Right lobe of liver (tissue), 6 donors: Measurements from ENCODE around the gene TGFBR3. TPM values are rescaled to one million over a fixed set of nuclear protein-coding genes. Genes with fewer than 3 reads are reported as not detected.
"Not testable (repeated sequence)": the region's sequence is repeated elsewhere in the genome, so short reads cannot be mapped to it uniquely, and the experiment has no call there.

ENCODE experiments used
- ATAC-seq, 4 donors: fragments of 200-7000 bp; cut with Tn5 transposase; one replicate each; pipeline ENCODE4 v1.9.1; 2020; ENCODE audit warnings: mild to moderate bottlenecking in 4 of 4, moderate library complexity in 4 of 4
- DNase-seq, 3 donors: peaks; one replicate each; pipeline ENCODE4 v3.0.0-alpha.2; 2020
- H3K27ac ChIP-seq, 3 donors: fragments of 200-600 bp; one replicate each; pipeline ENCODE4 v1.8.0; 2022
- H3K27me3 ChIP-seq, 2 donors: fragments of 200-600 bp; one replicate each; pipeline ENCODE4 v1.8.0; 2022
- H3K36me3 ChIP-seq, 4 donors: fragments of 200-600 bp; sonication (generic) in 1 of 4; one replicate each; pipeline versions ENCODE4 v1.5.1 to v1.8.0; 2017 to 2022; ENCODE audit warnings: control low read depth in 1 of 4
- H3K4me1 ChIP-seq, 4 donors: fragments of 200-600 bp; sonication (generic) in 1 of 4; one replicate each; pipeline versions ENCODE4 v1.5.1 to v1.8.0; 2017 to 2022; ENCODE audit warnings: control low read depth in 1 of 4
- H3K4me3 ChIP-seq, 3 donors: fragments of 200-600 bp; one replicate each; pipeline ENCODE4 v1.8.0; 2022
- H3K9me3 ChIP-seq, 4 donors: fragments of 200-600 bp; sonication (generic) in 1 of 4; one replicate each; pipeline versions ENCODE4 v1.5.1 to v1.8.0; 2017 to 2022; ENCODE audit warnings: control low read depth in 1 of 4
- POLR2A ChIP-seq: fragments of 450-650 bp; IDR thresholded peaks from one replicate; pipeline ENCODE4 v1.6.1; 2017; ENCODE audit warnings: antibody characterized with exemption, mild to moderate bottlenecking
- WGBS: methylation state at CpG from one replicate; pipeline ENCODE4 v1.1.6; 2018; ENCODE audit warnings: low coverage, low lambda C conversion rate; ENCODE audit not compliant: insufficient coverage; ENCODE audit errors: missing lambda C conversion rate; 5-methylcytosine and 5-hydroxymethylcytosine counted together
- intact Hi-C, 2 donors: fragments of 100-400 bp; cut with DNase I; formaldehyde crosslinking; loops; one replicate each; pipeline versions ENCODE4 v1.11.2 to v1.14.1; 2022
- total RNA-seq, 6 experiments: library from RNA; depleted of rRNA in 2 of 6; stranded (reverse); fragments of >200 nt in 2 of 6; fragmentation: NEBNext Ultra II Directional in 3 of 6; extraction: Animal tissue kit (Norgen Biotek cat#: 25700) in 3 of 6; gene quantifications; one replicate each; pipeline versions ENCODE4 v1.1.0 to v1.2.4, GENCODE V29; 2016 to 2023
- TF ChIP-seq, protein P1 (sequence below), 4 donors: fragments of 200-600 bp in 3 of 4; fragments of 450-650 bp in 1 of 4; IDR thresholded peaks; one replicate each; pipeline versions ENCODE4 v1.5.1 to v1.8.0; 2016 to 2022; ENCODE audit warnings: antibody characterized with exemption in 4 of 4, mild to moderate bottlenecking in 2 of 4
- donor health status: DM: no; HTN: yes; CAD: no.
- donor health status: DM: no; HTN: no; CAD: no.
- donor health status: DM: no; HTN: no; CAD: no.
- donor health status: DM: no; HTN: yes; CAD: no.
- donor health status: DM: no; HTN: yes; CAD: no.

TGFBR3 gene
- total RNA-seq, 6 experiments from 2014 or later, result 9.0 to 32.3 (median 18.1) TPM

DNA sequence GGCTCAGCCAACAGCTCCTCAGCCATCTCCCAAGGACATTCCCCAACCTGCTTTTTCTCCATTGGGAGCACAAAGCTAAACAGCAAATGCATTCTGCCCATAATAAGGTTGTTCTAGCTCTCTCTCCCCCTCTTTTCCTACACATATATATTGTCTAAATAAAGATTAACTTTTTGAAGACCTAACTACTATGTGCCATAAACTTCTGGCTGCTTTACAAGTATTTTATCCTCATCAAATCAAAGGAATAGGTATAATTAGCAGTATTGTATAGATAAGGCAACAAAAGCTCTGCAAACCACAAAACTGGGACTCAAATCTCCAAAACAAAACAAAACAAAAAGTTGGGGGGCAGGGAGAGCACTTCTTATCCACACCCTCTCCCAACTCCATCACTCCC lies 43.4 kb downstream of the TGFBR3 start:
- DNase-seq (no peak), ATAC-seq (no peak)
- Histone ChIP-seq H3K4me1 (peaks cover 0 to 25% (median 12%) of the 10 kb centered on the region in 4 donors), H3K36me3 (no peaks in the 10 kb centered on the region), H3K27me3 (no peaks in the 10 kb centered on the region), H3K9me3 (no peaks in the 10 kb centered on the region), H3K27ac (no peak overlapping the region), H3K4me3 (no peak overlapping the region)
- intact Hi-C loops, result no loop called here
- no peak for TF ChIP-seq POLR2A
- TF ChIP-seq, protein P1, sequence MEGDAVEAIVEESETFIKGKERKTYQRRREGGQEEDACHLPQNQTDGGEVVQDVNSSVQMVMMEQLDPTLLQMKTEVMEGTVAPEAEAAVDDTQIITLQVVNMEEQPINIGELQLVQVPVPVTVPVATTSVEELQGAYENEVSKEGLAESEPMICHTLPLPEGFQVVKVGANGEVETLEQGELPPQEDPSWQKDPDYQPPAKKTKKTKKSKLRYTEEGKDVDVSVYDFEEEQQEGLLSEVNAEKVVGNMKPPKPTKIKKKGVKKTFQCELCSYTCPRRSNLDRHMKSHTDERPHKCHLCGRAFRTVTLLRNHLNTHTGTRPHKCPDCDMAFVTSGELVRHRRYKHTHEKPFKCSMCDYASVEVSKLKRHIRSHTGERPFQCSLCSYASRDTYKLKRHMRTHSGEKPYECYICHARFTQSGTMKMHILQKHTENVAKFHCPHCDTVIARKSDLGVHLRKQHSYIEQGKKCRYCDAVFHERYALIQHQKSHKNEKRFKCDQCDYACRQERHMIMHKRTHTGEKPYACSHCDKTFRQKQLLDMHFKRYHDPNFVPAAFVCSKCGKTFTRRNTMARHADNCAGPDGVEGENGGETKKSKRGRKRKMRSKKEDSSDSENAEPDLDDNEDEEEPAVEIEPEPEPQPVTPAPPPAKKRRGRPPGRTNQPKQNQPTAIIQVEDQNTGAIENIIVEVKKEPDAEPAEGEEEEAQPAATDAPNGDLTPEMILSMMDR (IDR thresholded peaks at IDR 0.05), result no peak

- no peaks in the 10 kb centered on the region for H3K27me3 ChIP-seq
- no peak for TF ChIP-seq POLR2A
- TF ChIP-seq, protein P1 (IDR thresholded peaks at IDR 0.05), result no peak
- intact Hi-C loops, result no loop called here
- DNase-seq, result no peak
- H3K4me1 ChIP-seq, result peaks cover 0 to 25% (median 11%) of the 10 kb centered on the region in 4 donors
- ATAC-seq, result no peak
- no peaks in the 10 kb centered on the region for H3K36me3 ChIP-seq
- no peaks in the 10 kb centered on the region for H3K9me3 ChIP-seq
- H3K27ac ChIP-seq, result no peak overlapping the region
- H3K4me3 ChIP-seq, result no peak overlapping the region
- 76% methylated on average over 3 of the region's 3 CpGs for WGBS
These were observed 43.9 kb downstream of the TGFBR3 start for GRCh38 chr1:91842056-91842455.

- ATAC-seq, DNase-seq, H3K27ac ChIP-seq, intact Hi-C loops, H3K36me3 ChIP-seq, H3K9me3 ChIP-seq, H3K27me3 ChIP-seq, H3K4me3 ChIP-seq: not testable (repeated sequence)
- H3K4me1 ChIP-seq, result peaks cover 0 to 10% (median 1%) of the 10 kb centered on the region in 4 donors
These were observed 45.7 kb downstream of the TGFBR3 start for GRCh38 chr1:91840276-91840675.

- H3K4me3 ChIP-seq, result no peak overlapping the region
- no peaks in the 10 kb centered on the region for H3K36me3 ChIP-seq
- DNase-seq (no peak), ATAC-seq (no peak)
- WGBS, result 79% methylated on average over 7 of the region's 8 CpGs
- no peaks in the 10 kb centered on the region for H3K27me3 ChIP-seq
- peaks cover 0 to 13% (median 6%) of the 10 kb centered on the region in 4 donors for H3K4me1 ChIP-seq
- H3K27ac ChIP-seq, result no peak overlapping the region
- TF ChIP-seq POLR2A, result no peak
- intact Hi-C loops, result no loop called here
- H3K9me3 ChIP-seq, result no peaks in the 10 kb centered on the region
These were observed 49.5 kb downstream of the TGFBR3 start for GRCh38 chr1:91836331-91837040.

DNA sequence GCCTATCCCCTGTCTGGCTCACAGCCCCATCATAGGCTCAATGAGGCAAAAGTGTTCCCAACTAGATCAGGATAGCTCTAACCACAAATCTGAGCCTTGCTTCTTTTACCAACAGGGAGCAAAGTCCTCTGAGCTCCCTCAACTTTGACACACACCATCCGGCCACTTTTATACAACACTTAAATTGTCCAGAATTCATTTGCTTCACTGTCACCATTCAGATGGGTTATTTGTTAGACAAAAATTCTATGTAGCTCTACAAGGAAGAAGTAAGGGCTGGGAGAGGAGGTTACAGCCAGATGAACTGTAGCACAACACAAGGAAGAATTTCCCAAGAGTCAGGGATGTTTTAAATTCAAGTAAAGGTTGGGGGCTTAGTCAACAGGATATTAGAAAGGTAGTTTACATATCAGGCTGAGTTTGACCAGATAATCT lies 50.8 kb downstream of the TGFBR3 start:
- Histone ChIP-seq H3K36me3 (no peaks in the 10 kb centered on the region), H3K9me3 (no peaks in the 10 kb centered on the region), H3K4me1 (peaks cover 0 to 27% (median 15%) of the 10 kb centered on the region in 4 donors), H3K27ac (peak overlapping the region in 1 of 3 donors; percentile 7), H3K4me3 (no peak overlapping the region), H3K27me3 (no peaks in the 10 kb centered on the region)
- DNase-seq, result no peak
- WGBS, result 41% methylated on average over 1 of the region's 1 CpG
- ATAC-seq, result peak; percentile 54 to 67 (median 59)
- intact Hi-C loops, result no loop called here
- TF ChIP-seq, protein P1 (IDR thresholded peaks at IDR 0.05), result no peak
- no peak for TF ChIP-seq POLR2A

- peak overlapping the region in 1 of 3 donors; percentile 7 for H3K27ac ChIP-seq
- H3K4me3 ChIP-seq, H3K9me3 ChIP-seq, H3K36me3 ChIP-seq, intact Hi-C loops, DNase-seq, ATAC-seq, H3K27me3 ChIP-seq: not testable (repeated sequence)
- WGBS, result 91% methylated on average over 6 of the region's 7 CpGs
- H3K4me1 ChIP-seq, result peaks cover 0 to 30% (median 16%) of the 10 kb centered on the region in 4 donors
These were observed 51.4 kb downstream of the TGFBR3 start for GRCh38 chr1:91834549-91834948.
